Smooth muscle cell (in vitro differentiated cells): ENCODE results near the gene TBC1D2. TPM values are rescaled to one million over a fixed set of nuclear protein-coding genes. Genes with fewer than 3 reads are reported as not detected.
A peak's percentile ranks its signal among the peaks of the same experiment; 100 is the strongest.

Experiments
- DNase-seq: peaks from one replicate; lab custom pipeline; 2025; ENCODE audit not compliant: unreplicated experiment; lab: John Stamatoyannopoulos, UW
- H2AFZ ChIP-seq: fragments of 200-600 bp; sonication (generic); 2 replicates; pipeline ENCODE4 v1.6.0; 2016; ENCODE audit warnings: antibody characterized with exemption, low read depth, mild to moderate bottlenecking
- H3F3A ChIP-seq: fragments of 200-600 bp; sonication (generic); 2 replicates; pipeline ENCODE4 v1.6.0; 2017; ENCODE audit warnings: antibody characterized with exemption, low read depth
- H3K27ac ChIP-seq: fragments of 200-600 bp; sonication (generic); 2 replicates; pipeline ENCODE4 v1.5.1; 2016; ENCODE audit warnings: low read depth, mild to moderate bottlenecking
- H3K27me3 ChIP-seq: fragments of 200-600 bp; sonication (generic); 2 replicates; pipeline ENCODE4 v1.6.1; 2016; ENCODE audit warnings: low read depth, mild to moderate bottlenecking
- H3K36me3 ChIP-seq: fragments of 200-600 bp; sonication (generic); 2 replicates; pipeline ENCODE4 v1.5.1; 2016; ENCODE audit warnings: low read depth
- H3K4me1 ChIP-seq: fragments of 200-600 bp; sonication (generic); 2 replicates; pipeline ENCODE4 v1.5.1; 2016; ENCODE audit warnings: low read depth
- H3K4me2 ChIP-seq: fragments of 200-600 bp; sonication (generic); 2 replicates; pipeline ENCODE4 v1.6.0; 2016; ENCODE audit warnings: mild to moderate bottlenecking
- H3K4me3 ChIP-seq: fragments of 200-600 bp; sonication (generic); 2 replicates; pipeline ENCODE4 v1.5.1; 2016; ENCODE audit warnings: mild to moderate bottlenecking
- H3K79me2 ChIP-seq: fragments of 200-600 bp; sonication (generic); 2 replicates; pipeline ENCODE4 v1.6.0; 2016; ENCODE audit warnings: low read depth, mild to moderate bottlenecking
- H3K9ac ChIP-seq: fragments of 200-600 bp; sonication (generic); 2 replicates; pipeline ENCODE4 v1.6.0; 2016; ENCODE audit warnings: low read depth
- H3K9me3 ChIP-seq: fragments of 200-600 bp; sonication (generic); replicated peaks from 2 replicates; pipeline ENCODE4 v1.5.1; 2016; ENCODE audit warnings: low read depth
- H4K20me1 ChIP-seq: fragments of 200-600 bp; sonication (generic); 2 replicates; pipeline ENCODE4 v1.6.0; 2016; ENCODE audit warnings: low read depth
- CTCF ChIP-seq: fragments of 200-600 bp; sonication (generic); IDR thresholded peaks from 2 replicates; pipeline ENCODE4 v1.5.1; 2017; ENCODE audit warnings: borderline replicate concordance, mild to moderate bottlenecking, antibody characterized with exemption; ENCODE audit not compliant: insufficient read depth, poor library complexity, severe bottlenecking
- WGBS: methylation state at CpG from one replicate; pipeline ENCODE4 v1.1.7; 2016; ENCODE audit warnings: low lambda C conversion rate; 5-methylcytosine and 5-hydroxymethylcytosine counted together
- polyA plus RNA-seq: library from polyadenylated mRNA; unstranded; fragments of >200 nt; fragmentation: Nextera tagmentation; extraction: Ambion mirVana; gene quantifications from 2 replicates; pipeline ENCODE4 v1.2.1, GENCODE V29; 2016
- total RNA-seq: library from RNA; depleted of rRNA; stranded (reverse); fragments of >200 nt; gene quantifications from 2 replicates; pipeline ENCODE4 v1.2.3, GENCODE V29; 2014

Gene TBC1D2
- total and polyA plus RNA-seq, 2 experiments from 2014 or later = 7.7 to 8.6 TPM

- 89% methylated on average over 3 of the region's 3 CpGs for WGBS
- H2AFZ ChIP-seq = no peak overlapping the region
These were observed 87.2 kb downstream of the TBC1D2 start for GRCh38 chr9:98168153-98168780.

GRCh38 chr9:98164912-98165311, 90.5 kb downstream of the TBC1D2 start:
- Histone ChIP-seq H3K79me2 (no peaks in the 10 kb centered on the region), H4K20me1 (no peaks in the 10 kb centered on the region), H3K9me3 (no peaks in the 10 kb centered on the region), H3K9ac (no peak overlapping the region), H3K4me3 (no peak overlapping the region), H3K4me2 (no peak overlapping the region), H3K36me3 (no peaks in the 10 kb centered on the region), H3F3A (no peaks in the 10 kb centered on the region), H3K27me3 (no peaks in the 10 kb centered on the region), H2AFZ (no peak overlapping the region), H3K4me1 (peaks cover 13% of the 10 kb centered on the region), H3K27ac (no peak overlapping the region)
- 77% methylated on average over 7 of the region's 7 CpGs for WGBS
- TF ChIP-seq CTCF = no peak
- no peak for DNase-seq

More at GRCh38 chr9:98168153-98168780, 87.2 kb downstream of the TBC1D2 start:
- no peak overlapping the region for H3K9ac ChIP-seq
- H3K36me3 ChIP-seq = no peaks in the 10 kb centered on the region
- DNase-seq = no peak
- H3K9me3 ChIP-seq = no peaks in the 10 kb centered on the region
- no peak for TF ChIP-seq CTCF
- H4K20me1 ChIP-seq = no peaks in the 10 kb centered on the region
- no peak overlapping the region for H3K27ac ChIP-seq
- no peaks in the 10 kb centered on the region for H3F3A ChIP-seq
- H3K27me3 ChIP-seq = no peaks in the 10 kb centered on the region
- H3K4me2 ChIP-seq = peak overlapping the region; percentile 11
- peaks cover 13% of the 10 kb centered on the region for H3K4me1 ChIP-seq
- no peak overlapping the region for H3K4me3 ChIP-seq
- H3K79me2 ChIP-seq = no peaks in the 10 kb centered on the region

DNA sequence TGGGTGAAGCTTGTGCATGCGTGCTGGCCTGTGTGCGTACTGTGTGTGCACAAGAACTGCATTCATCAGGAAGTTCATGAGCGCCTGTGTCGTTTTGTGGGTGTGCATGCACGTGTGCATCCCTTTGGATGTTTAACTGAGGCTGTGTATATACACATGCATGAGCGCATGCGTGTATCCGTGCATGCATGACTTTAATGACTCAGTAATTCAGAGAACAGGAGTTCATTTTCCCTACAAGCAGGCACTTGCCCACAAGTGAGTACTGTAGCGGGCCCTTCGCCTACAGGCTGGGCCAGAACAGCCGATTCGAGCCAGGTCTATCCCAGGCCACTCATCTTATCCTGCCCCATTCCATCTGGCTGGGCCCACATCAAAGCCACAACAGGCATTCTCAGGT, 92.8 kb downstream of the TBC1D2 start:
- H3K4me2 ChIP-seq = no peak overlapping the region
- H3K4me3 ChIP-seq = no peak overlapping the region
- no peaks in the 10 kb centered on the region for H3K79me2 ChIP-seq
- H3K36me3 ChIP-seq = no peaks in the 10 kb centered on the region
- TF ChIP-seq CTCF = no peak
- no peaks in the 10 kb centered on the region for H3K4me1 ChIP-seq
- no peak overlapping the region for H2AFZ ChIP-seq
- no peaks in the 10 kb centered on the region for H4K20me1 ChIP-seq
- no peak for DNase-seq
- no peak overlapping the region for H3K9ac ChIP-seq
- H3K27ac ChIP-seq = no peak overlapping the region
- H3K27me3 ChIP-seq = no peaks in the 10 kb centered on the region
- WGBS = 97% methylated on average over 12 of the region's 12 CpGs
- no peaks in the 10 kb centered on the region for H3K9me3 ChIP-seq
- no peaks in the 10 kb centered on the region for H3F3A ChIP-seq

GRCh38 chr9:98161851-98162250, 93.6 kb downstream of the TBC1D2 start:
- 95% methylated on average over 4 of the region's 4 CpGs for WGBS
- H3K4me1 ChIP-seq = no peaks in the 10 kb centered on the region
- H3K27me3 ChIP-seq = no peaks in the 10 kb centered on the region
- no peaks in the 10 kb centered on the region for H3K9me3 ChIP-seq
- no peak for TF ChIP-seq CTCF
- no peaks in the 10 kb centered on the region for H3K36me3 ChIP-seq
- no peak overlapping the region for H2AFZ ChIP-seq
- no peak overlapping the region for H3K4me2 ChIP-seq
- no peaks in the 10 kb centered on the region for H4K20me1 ChIP-seq
- H3K9ac ChIP-seq = no peak overlapping the region
- no peak for DNase-seq
- H3F3A ChIP-seq = no peaks in the 10 kb centered on the region
- no peak overlapping the region for H3K4me3 ChIP-seq
- no peaks in the 10 kb centered on the region for H3K79me2 ChIP-seq
- H3K27ac ChIP-seq = no peak overlapping the region
